GM11168 (cell line): ENCODE data around the gene PTGR3.

ENCODE experiments used
- in situ Hi-C: fragments of 300-500 bp; cut with MboI; formaldehyde crosslinking; loops from one replicate; pipeline ENCODE4 v1.12.0; 2022; ENCODE audit warnings: low sequenced_read_pairs; ENCODE audit not compliant: unreplicated experiment

PTGR3 gene

DNA sequence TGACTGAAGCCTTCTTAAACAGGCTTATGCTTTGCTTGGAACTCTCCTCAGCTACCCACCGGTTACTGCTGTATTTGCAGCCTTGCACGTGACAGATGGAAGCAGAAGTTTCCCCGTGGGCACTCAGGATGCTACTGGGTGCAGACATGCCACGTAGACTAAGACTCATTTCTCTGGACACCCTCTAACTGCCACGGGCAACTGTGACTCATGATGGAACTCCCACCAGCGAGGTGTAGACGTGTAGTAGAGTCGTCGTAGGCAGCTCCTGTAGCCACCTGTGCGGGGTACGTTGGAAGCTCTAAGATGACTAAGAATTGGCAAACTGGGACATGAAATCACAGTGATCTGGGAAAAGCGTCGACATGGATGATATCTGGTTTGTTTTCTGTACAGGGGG is 29.2 kb upstream of the PTGR3 start:
- in situ Hi-C loops = no loop called here

DNA sequence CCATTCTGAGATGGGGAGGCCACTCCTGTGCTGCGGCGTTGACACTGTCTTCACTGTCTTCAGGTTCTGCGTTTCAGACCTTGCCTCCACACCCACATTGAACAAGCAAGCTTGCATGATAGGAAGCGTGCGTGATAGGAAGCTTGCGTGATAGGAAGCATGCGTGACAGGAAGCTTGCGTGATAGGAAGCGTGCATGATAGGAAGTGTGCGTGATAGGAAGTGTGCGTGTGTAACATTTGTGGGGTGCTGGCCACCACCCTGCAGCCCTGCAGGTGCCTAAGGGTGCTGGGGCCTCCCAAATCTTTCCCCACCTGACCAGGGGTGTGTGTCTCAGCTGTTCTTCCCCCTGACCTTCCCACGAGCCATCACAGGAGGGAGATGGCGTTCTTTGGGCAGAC is 27.0 kb upstream of the PTGR3 start:
- in situ Hi-C loops = no loop called here

GRCh38 chr18:75234901-75235300 is 26.0 kb upstream of the PTGR3 start:
- in situ Hi-C loops = no loop called here

GRCh38 chr18:75231053-75231406 is 22.1 kb upstream of the PTGR3 start:
- in situ Hi-C loops = no loop called here

GRCh38 chr18:75230163-75231052 is 21.5 kb upstream of the PTGR3 start:
- in situ Hi-C loops = no loop called here

DNA sequence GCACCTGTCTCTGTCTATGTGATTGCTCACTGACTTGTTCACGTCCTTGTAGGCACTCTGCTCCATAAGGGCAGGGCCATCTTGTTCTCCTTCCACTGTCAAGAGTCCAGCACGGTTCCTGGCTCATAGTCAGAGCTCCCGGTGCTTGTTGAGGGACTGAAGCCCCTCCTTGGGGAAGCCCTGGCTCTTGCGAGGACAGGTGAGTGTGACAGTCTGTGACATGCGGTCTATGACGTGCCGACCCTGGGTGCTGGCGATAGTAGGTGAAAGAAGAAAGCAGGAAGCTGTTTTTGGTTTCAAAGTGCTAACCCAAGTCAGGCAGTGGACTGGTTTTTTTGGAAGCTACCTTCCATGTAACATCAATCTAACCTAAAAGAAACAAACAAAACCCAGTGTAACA is 20.5 kb upstream of the PTGR3 start:
- in situ Hi-C loops = no loop called here

DNA sequence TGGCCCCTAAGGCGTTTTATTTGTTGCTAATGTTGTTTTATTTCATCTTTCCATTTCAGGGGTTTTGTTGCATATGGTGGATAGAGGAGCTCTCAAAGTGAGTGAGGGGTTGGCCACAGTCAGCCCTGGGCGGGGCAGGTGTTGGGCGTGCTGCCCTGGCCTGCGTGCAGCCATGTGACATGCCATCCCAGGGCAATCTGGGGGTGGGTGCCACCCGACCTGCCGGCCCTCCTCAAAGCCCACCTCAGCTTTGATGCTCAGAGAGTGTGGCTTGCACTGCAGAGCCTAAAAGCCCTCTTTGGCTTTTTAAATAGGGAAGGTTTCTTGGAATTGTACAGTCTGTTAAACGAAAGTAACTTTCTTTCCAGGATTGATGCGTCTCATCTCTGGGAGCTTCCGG is 20.0 kb upstream of the PTGR3 start:
- in situ Hi-C loops = no loop called here

DNA sequence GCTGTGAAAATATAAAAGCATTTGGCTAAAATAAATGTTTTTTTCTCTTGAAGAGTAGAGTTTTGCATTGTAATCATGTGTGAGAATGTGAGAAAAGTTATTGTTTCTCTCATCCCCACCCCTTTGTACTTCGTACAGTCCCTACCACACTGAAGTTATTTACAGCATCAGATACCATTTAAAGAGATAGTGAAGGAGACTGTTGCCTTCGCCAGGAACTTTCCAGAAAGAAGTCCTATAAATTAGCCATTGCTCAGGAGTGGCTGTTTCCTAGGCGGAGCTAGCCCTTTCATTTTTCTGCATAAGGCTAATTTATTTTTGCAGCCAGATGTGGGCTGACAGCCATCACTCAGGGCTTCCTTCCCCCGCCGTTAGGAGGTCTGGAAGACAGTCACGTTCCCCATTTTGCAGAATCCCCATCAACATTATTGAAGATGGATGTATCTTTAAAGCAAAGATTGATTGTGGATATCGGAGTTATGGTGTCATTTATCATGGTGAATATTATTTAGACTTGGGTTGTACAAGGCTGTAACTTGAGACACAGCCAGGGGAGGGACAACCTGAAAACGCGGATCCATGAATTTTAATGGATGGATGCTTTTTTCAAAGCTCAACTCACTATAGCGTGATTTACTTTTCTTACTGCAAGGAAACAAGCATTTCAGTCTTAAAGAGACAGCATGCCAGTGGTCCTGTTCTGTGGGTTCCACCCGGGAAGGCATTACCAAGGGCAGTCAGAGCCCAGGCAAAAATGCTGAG is 18.8 kb upstream of the PTGR3 start:
- in situ Hi-C loops = no loop called here

GRCh38 chr18:75226956-75227316 is 18.0 kb upstream of the PTGR3 start:
- in situ Hi-C loops = no loop called here

DNA sequence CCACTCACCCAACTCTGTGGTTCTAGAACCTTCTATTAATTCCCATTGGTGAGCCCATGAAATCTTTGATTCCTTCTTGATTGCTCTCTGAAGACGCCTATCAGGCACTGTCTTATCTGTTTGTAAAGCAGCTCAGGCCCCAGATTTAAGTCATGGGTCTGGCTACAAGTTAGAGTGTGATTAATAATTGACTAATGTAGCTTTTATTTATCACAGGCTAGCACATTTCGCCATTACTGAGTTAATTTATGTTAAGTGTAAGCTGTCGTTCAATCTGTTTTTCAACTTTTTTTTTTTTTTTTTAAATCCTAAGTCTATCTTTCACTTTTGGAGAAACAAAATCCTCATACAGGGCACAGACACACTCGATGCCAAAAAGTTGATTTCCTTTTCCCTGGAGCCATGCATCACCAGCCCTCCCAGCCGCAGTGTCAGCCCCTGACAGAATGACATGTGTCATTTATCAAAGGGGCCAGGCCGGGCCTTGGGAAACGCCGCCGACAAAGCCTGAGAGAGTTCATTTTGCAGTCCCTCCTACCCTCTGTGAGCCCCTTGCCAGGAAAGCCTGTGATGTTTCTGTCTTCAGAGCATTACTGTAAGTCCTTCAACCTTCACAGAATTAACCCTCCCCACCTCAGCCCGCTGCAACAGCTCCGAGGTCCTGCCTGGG is 17.5 kb upstream of the PTGR3 start:
- in situ Hi-C loops = no loop called here

DNA sequence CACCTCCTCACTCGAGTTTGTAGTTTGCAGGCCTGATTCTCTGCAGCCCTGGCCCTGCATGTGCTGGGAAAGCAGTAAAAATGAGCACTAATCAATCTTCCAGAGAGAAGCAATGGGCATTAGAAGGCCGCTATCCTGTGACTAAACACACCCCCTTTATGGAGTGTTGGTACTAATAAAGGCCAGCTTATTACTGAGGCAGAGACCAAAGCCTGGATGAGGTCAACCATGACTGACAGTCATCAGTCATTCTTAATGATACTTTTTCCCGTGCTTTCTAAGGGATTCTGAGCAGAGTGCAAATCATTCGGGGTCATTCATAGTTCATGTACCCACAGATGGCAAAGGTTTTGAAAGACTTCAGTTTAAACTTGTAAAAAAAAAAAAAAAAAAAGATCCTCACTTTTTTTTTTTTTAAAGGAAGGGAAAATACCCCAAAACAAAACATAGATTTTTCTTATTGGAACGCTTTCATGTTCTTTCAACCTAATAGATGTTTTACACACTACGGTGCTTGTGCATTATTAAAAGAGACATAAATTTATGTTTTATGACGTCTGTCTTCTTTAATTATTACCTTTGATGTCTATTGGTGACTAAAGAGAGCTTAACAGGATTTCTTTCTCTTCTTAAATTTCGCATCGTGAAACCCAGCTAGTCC is 14.9 kb upstream of the PTGR3 start:
- in situ Hi-C loops = no loop called here

GRCh38 chr18:75222407-75222806 is 13.5 kb upstream of the PTGR3 start:
- in situ Hi-C loops = no loop called here

DNA sequence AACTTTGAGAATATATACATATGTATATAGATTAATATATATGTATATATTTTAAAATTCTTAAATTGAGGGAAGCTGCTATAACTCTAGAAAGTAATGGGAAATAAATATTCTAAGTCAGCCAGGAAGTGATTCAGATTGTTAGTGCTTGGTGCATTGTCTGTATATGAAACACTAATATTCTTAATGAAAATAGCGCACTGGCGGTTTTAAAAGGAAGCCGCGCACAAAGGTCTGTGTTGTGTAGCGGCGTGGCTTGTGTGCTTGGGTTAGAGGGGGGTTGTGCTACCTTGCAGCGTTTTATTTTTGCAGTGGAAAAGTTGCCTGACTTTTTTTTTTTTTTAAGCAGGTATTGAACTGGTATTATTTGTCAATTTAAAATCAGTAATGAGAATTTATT is 13.0 kb upstream of the PTGR3 start:
- in situ Hi-C loops = no loop called here

GRCh38 chr18:75221397-75221796 is 12.5 kb upstream of the PTGR3 start:
- in situ Hi-C loops = no loop called here

DNA sequence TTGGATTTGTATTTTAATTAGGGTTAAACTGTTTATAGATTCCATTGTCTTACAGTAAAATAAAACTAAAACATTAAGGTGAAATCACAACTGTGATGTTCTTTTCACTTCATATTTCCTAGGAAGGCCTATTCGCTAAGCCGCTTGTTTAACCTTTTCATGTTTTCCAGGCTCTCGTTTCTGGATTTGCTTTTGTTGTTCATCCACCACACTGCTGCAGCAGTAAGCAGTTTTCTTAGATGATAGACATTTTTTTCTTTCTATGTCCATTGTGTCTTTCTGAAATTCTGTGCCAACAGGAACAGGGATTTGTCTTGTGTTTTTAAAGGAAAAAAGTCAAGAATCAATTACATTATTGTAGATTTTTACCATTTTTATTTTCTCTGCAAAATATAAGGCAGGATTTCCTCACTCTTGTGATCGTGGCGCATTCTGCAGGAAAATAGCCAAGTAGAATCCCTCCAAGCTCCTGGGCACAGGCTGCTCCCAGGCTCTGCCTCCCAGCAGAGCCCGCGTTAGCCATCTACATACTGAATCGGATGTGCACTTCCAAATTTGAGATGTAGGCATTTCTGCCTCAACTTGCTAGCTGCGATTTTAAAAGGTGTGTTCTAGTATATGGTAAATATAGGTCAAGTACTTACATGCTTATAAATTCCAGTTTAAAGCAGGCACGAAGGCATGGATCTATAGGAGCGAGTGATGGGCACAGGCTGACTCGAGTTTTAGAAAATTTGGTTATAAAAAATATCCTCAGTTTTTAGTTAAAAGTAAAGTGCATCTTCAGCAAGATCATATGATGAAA is 11.8 kb upstream of the PTGR3 start:
- in situ Hi-C loops = no loop called here

GRCh38 chr18:75219745-75220375 is 10.9 kb upstream of the PTGR3 start:
- in situ Hi-C loops = no loop called here

- in situ Hi-C loops = no loop called here
These were observed 9.4 kb upstream of the PTGR3 start for GRCh38 chr18:75218065-75218923.

DNA sequence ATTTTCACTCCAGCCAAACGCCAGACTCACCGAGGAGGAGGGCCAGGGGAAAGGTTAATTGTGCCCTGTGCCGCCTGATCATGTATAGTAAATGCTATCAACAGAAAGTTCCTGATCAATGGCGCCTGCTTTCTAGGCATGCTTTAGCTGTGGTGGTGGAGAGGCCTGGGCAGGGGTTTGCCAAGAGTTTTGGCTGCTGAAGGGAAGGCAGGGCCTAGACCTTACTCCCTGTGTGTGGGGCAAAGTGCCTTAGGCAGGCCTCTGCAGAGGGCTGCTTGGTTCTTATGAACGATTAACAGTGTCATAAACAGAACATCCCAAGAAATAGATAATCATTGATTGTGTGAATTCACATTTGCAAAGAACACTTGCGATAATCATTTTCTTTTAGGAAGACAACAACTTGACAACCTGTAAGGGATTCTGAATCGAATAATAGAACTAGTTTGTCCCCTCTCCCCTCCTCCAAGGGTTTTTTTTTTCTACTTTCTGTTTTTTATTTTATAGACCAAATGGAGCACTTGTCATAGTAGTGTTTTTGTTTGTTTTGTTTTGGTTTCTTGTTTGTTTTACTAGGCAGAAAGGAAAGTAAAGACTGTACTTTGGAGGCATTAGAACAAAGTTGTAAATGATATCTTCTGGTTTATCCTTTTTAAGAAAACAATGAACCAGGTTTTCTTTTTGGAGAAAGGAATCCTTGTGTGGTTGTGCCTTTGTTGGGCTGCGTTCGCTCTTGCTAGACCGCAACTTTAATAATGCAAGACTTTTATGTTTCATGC is 8.2 kb upstream of the PTGR3 start:
- in situ Hi-C loops = no loop called here
